Endodermal cell (in vitro differentiated cells): ENCODE measurements around the gene XKR8. TPM values are rescaled to one million over a fixed set of nuclear protein-coding genes. Genes with fewer than 3 reads are reported as not detected.

ENCODE experiments used
- DNase-seq: peaks from one replicate; pipeline ENCODE4 v3.0.0-alpha.2; 2017
- H3K27ac ChIP-seq: 2 replicates; pipeline ENCODE4 v1.5.1; 2013; ENCODE audit warnings: mild to moderate bottlenecking, low read depth, low read length, moderate library complexity
- H3K27me3 ChIP-seq: 2 replicates; pipeline ENCODE4 v1.6.1; 2013; ENCODE audit warnings: mild to moderate bottlenecking, low read length, moderate library complexity; ENCODE audit not compliant: insufficient read depth, control insufficient read depth, poor library complexity, severe bottlenecking
- H3K36me3 ChIP-seq: 2 replicates; pipeline ENCODE4 v1.7.0; 2013; ENCODE audit warnings: mild to moderate bottlenecking, low read length, moderate library complexity; ENCODE audit not compliant: control insufficient read depth, insufficient read depth
- H3K4me1 ChIP-seq: one replicate; pipeline ENCODE4 v1.7.0; 2013; ENCODE audit warnings: low read length; ENCODE audit not compliant: control insufficient read depth, insufficient read depth
- H3K4me3 ChIP-seq: 2 replicates; pipeline ENCODE4 v1.5.1; 2013; ENCODE audit warnings: mild to moderate bottlenecking, low read length, moderate library complexity
- H3K9ac ChIP-seq: 2 replicates; pipeline ENCODE4 v1.6.1; 2013; ENCODE audit warnings: mild to moderate bottlenecking, low read length, moderate library complexity; ENCODE audit not compliant: poor library complexity, severe bottlenecking; ENCODE audit errors: extremely low read depth
- H3K9me3 ChIP-seq: 2 replicates; pipeline ENCODE4 v1.6.1; 2013; ENCODE audit warnings: mild to moderate bottlenecking, low read length, moderate library complexity; ENCODE audit not compliant: control insufficient read depth
- H3K27ac Mint-ChIP-seq: 2 replicates; pipeline ENCODE4 v1.8.0; 2020; ENCODE audit warnings: mixed read lengths
- H3K27me3 Mint-ChIP-seq: 2 replicates; pipeline ENCODE4 v1.8.0; 2021; ENCODE audit warnings: mild to moderate bottlenecking, mixed read lengths; ENCODE audit not compliant: insufficient read depth
- H3K36me3 Mint-ChIP-seq: 2 replicates; pipeline ENCODE4 v1.8.0; 2020; ENCODE audit warnings: low read depth, mixed read lengths
- H3K4me1 Mint-ChIP-seq: 2 replicates; pipeline ENCODE4 v1.8.0; 2020; ENCODE audit warnings: mixed read lengths
- H3K4me3 Mint-ChIP-seq: 2 replicates; pipeline ENCODE4 v1.8.0; 2020; ENCODE audit warnings: mild to moderate bottlenecking, moderate library complexity, mixed read lengths
- H3K9me3 Mint-ChIP-seq: 2 replicates; pipeline ENCODE4 v1.8.0; 2020; ENCODE audit warnings: mild to moderate bottlenecking, mixed read lengths
- CTCF ChIP-seq: fragments of 200-600 bp; sonication (generic); conservative IDR thresholded peaks from 2 replicates; pipeline ENCODE4 v1.5.0; 2021; ENCODE audit warnings: antibody characterized with exemption, mild to moderate bottlenecking
- WGBS, 2 experiments: methylation state at CpG; one replicate each; pipeline versions ENCODE4 v1.1.5 to v1.1.7; 2013; ENCODE audit warnings: missing lambda C conversion rate in 2 of 2, mixed read lengths in 1 of 2; ENCODE audit not compliant: insufficient coverage in 1 of 2, insufficient read length in 1 of 2; 5-methylcytosine and 5-hydroxymethylcytosine counted together
- total RNA-seq, 2 donors: library from RNA; stranded (reverse); fragmentation: NEBNext Ultra II Directional in 1 of 2; extraction: Animal tissue kit (Norgen Biotek cat#: 25700) in 1 of 2; gene quantifications; 2 replicates in 1 of 2; 3 replicates in 1 of 2; pipeline ENCODE4 v1.2.1, GENCODE V29; 2021

The XKR8 gene
- total RNA-seq, 2 donors from 2014 or later = 17.5 to 17.7 TPM

- Mint-ChIP-seq H3K36me3 (peaks cover 22% of the 10 kb centered on the region), H3K27ac (no peak overlapping the region), H3K9me3 (no peaks in the 10 kb centered on the region), H3K27me3 (no peaks in the 10 kb centered on the region), H3K4me1 (peaks cover 4% of the 10 kb centered on the region), H3K4me3 (no peak overlapping the region)
- Histone ChIP-seq H3K27ac (no peak overlapping the region), H3K36me3 (peaks cover 47% of the 10 kb centered on the region), H3K9ac (no peak overlapping the region), H3K9me3 (no peaks in the 10 kb centered on the region), H3K27me3 (no peaks in the 10 kb centered on the region), H3K4me3 (no peak overlapping the region), H3K4me1 (no peaks in the 10 kb centered on the region)
- TF ChIP-seq CTCF = no peak
- DNase-seq = no peak
- WGBS, 2 experiments = 89 to 100% methylated on average over 2 to 4 of the region's 4 CpGs
Measured at GRCh38 chr1:27972141-27972540, 12.4 kb downstream of the XKR8 start.

GRCh38 chr1:27973771-27974416 is 14.1 kb downstream of the XKR8 start:
- no peak overlapping the region for H3K27ac Mint-ChIP-seq
- H3K4me1 Mint-ChIP-seq = no peaks in the 10 kb centered on the region

GRCh38 chr1:27974417-27974781 is 14.6 kb downstream of the XKR8 start:
- H3K27ac Mint-ChIP-seq = no peak overlapping the region
- no peaks in the 10 kb centered on the region for H3K4me1 Mint-ChIP-seq

More at GRCh38 chr1:27973771-27974416, 14.1 kb downstream of the XKR8 start:
- Histone ChIP-seq H3K4me3 (no peak overlapping the region), H3K9ac (no peak overlapping the region), H3K27me3 (no peaks in the 10 kb centered on the region), H3K4me1 (no peaks in the 10 kb centered on the region), H3K9me3 (no peaks in the 10 kb centered on the region), H3K36me3 (peaks cover 44% of the 10 kb centered on the region), H3K27ac (no peak overlapping the region)
- Mint-ChIP-seq H3K27me3 (no peaks in the 10 kb centered on the region), H3K9me3 (no peaks in the 10 kb centered on the region), H3K4me3 (no peak overlapping the region), H3K36me3 (peaks cover 13% of the 10 kb centered on the region)
- WGBS, 2 experiments = 89 to 95% methylated on average over 1 to 4 of the region's 4 CpGs
- no peak for TF ChIP-seq CTCF
- no peak for DNase-seq

More at GRCh38 chr1:27974417-27974781, 14.6 kb downstream of the XKR8 start:
- H3K9me3 Mint-ChIP-seq = no peaks in the 10 kb centered on the region
- DNase-seq = no peak
- Histone ChIP-seq H3K27me3 (no peaks in the 10 kb centered on the region), H3K9me3 (no peaks in the 10 kb centered on the region), H3K4me1 (peaks cover 3% of the 10 kb centered on the region), H3K4me3 (no peak overlapping the region), H3K9ac (no peak overlapping the region), H3K27ac (no peak overlapping the region), H3K36me3 (peaks cover 43% of the 10 kb centered on the region)
- H3K4me3 Mint-ChIP-seq = no peak overlapping the region
- TF ChIP-seq CTCF = no peak
- no peaks in the 10 kb centered on the region for H3K27me3 Mint-ChIP-seq
- peaks cover 13% of the 10 kb centered on the region for H3K36me3 Mint-ChIP-seq
